ENCODE results near the gene CTNNB1. TPM values are rescaled to one million over a fixed set of nuclear protein-coding genes. Genes with fewer than 3 reads are reported as not detected.

Gene CTNNB1
- polyA plus RNA-seq, 2 of the 4 experiments (the other 2 are of a cell fraction) = 147 to 242 TPM

DNA sequence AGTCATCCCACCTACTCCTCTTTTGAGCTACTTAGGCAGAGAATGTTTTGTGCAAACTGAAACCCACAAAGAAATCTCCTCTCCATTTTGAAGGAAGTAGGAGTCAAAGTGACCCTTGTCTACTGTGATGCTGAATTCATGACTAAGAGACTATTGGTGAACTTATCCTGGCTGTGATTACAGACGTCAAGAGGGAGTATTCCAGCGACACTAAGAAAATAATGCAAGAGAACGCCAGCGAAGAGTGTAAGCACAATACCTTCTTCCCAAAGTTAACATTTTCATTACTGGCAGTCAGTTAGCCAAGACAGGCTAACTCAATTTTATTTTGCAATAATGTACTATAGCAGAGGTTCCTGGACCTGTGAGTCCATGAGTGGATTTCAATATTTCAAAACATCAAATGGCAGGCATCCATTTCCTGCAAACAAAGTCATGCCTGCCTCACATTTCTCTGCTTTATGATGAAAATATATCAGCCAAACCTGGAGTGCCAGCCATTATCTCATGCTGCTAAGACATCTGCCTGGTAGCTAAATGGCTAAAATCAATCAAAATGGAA is 59.0 kb downstream of the CTNNB1 start:
- peaks cover 13% of the 10 kb centered on the region for H3K4me1 ChIP-seq
- ATAC-seq = no peak
- no peak overlapping the region for H3K4me2 ChIP-seq
- DNase-seq (ENCODE audit: low read depth in 1 of 2, low spot score in 1 of 2) = no peak
- 90% methylated on average over 4 of the region's 4 CpGs for WGBS (ENCODE audit: missing lambda C conversion rate)
- CTCF ChIA-PET = no interaction called here
- no peak overlapping the region for H3K27ac ChIP-seq
- TF ChIP-seq FOSB (CRISPR knock-in tag; IDR thresholded peaks at IDR 0.05) (no peak), EHMT2 (IDR thresholded peaks at IDR 0.05; ENCODE audit: low read depth) (no peak), TP53 (CRISPR knock-in tag; IDR thresholded peaks at IDR 0.05) (no peak), CBX8 (IDR thresholded peaks at IDR 0.05) (no peak), TFCP2L1 (CRISPR knock-in tag; IDR thresholded peaks at IDR 0.05) (no peak), ESRRA (IDR thresholded peaks at IDR 0.05; ENCODE audit: borderline replicate concordance, low read length) (no peak), BHLHE40 (IDR thresholded peaks at IDR 0.05; ENCODE audit: low read depth, low read length) (no peak), SREBF2 (IDR thresholded peaks at IDR 0.05) (no peak)
- TF ChIP-seq, protein P1, sequence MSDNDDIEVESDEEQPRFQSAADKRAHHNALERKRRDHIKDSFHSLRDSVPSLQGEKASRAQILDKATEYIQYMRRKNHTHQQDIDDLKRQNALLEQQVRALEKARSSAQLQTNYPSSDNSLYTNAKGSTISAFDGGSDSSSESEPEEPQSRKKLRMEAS (IDR thresholded peaks at IDR 0.05) = no peak
- no peak overlapping the region for H3K4me3 ChIP-seq
- POLR2A ChIA-PET = no interaction called here
- FAIRE-seq = no peak
- no peaks in the 10 kb centered on the region for H3K9me3 ChIP-seq

DNA sequence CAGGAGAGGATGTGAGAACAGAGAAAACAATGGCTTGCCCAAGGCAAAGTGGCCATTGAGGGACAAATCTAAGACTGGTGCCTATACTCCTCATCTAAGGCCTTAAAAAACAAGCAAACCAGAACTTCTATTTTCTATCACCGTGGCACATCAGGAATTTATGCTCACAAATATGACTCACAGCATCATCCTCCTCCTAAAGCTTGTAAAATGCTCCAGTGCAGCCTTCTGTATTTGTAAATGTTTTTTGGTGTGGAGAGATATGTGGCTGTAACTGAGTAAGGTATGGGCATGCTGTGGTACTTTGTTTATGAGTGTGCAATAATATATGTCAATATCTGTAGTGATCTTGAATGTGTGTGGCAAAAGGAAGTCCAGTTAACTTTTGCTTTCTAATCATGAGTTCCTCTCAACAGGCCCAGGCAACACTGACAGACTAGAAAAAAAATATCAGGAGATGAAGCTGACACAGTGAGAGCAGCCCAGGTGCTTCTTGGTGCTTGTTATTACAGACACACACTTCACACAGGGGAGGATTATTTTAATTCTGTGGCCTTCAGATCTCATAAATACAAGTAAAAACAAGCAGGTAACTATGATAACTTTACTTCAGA is 60.3 kb downstream of the CTNNB1 start:
- WGBS (ENCODE audit: missing lambda C conversion rate) = 11% methylated on average over 1 of the region's 1 CpG
- H3K4me1 ChIP-seq = peaks cover 13% of the 10 kb centered on the region
- H3K4me2 ChIP-seq = peak overlapping the region; percentile 23; the same call in 2 of the 3 replicates
- no peaks in the 10 kb centered on the region for H3K9me3 ChIP-seq
- ChIA-PET POLR2A (no interaction called here), CTCF (no interaction called here)
- no peak overlapping the region for H3K4me3 ChIP-seq
- TF ChIP-seq MAZ (IDR thresholded peaks at IDR 0.05; ENCODE audit: borderline replicate concordance, low read depth, low read length) = no peak
- peak overlapping the region; percentile 45 to 46; a peak in 4 of 6 replicates for H3K27ac ChIP-seq
- FAIRE-seq (no peak), DNase-seq (ENCODE audit: low read depth in 1 of 2, low spot score in 1 of 2) (no peak), ATAC-seq (peak in 1 of 2 experiments; percentile 39; a peak in 1 of 6 replicates)

DNA sequence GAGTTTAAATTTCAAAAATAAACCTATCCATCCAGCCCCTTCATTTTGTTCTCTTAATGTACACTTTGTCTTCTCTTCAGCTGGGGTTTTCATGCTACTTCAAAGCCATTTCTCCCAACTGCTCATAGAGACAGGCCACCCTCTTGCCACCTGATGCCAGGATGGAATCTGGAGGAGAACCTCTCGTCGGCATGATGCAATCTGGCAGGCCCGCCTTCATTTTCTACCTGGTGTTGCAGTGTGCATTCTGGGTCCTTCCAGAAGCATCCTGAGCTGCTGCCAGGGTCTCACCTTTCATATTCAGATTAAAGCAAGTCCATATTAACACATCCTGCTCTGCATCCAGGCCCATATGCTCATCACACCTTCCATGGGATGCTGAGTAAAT is 60.8 kb downstream of the CTNNB1 start:
- no peak for DNase-seq (ENCODE audit: low read depth in 1 of 2, low spot score in 1 of 2)

More for the DNA sequence above, 60.8 kb downstream of the CTNNB1 start:
- POLR2A ChIA-PET = no interaction called here
- Histone ChIP-seq H3K4me3 (no peak overlapping the region), H3K4me1 (peaks cover 17% of the 10 kb centered on the region), H3K27ac (peak overlapping the region in 1 of 2 experiments; percentile 45; a peak in 3 of 6 replicates), H3K4me2 (no peak overlapping the region), H3K9me3 (no peaks in the 10 kb centered on the region)
- TF ChIP-seq HOXB13 (CRISPR knock-in tag; IDR thresholded peaks at IDR 0.05; ENCODE audit: low read depth) (no peak), FOXS1 (CRISPR knock-in tag; IDR thresholded peaks at IDR 0.05) (no peak), EHF (CRISPR knock-in tag; IDR thresholded peaks at IDR 0.05) (no peak), MAZ (IDR thresholded peaks at IDR 0.05; ENCODE audit: borderline replicate concordance, low read depth, low read length) (no peak), GATA3 (IDR thresholded peaks at IDR 0.05; ENCODE audit: borderline replicate concordance) (no peak), FOSB (CRISPR knock-in tag; IDR thresholded peaks at IDR 0.05) (no peak), HEYL (CRISPR knock-in tag; IDR thresholded peaks at IDR 0.05) (no peak), CBX8 (IDR thresholded peaks at IDR 0.05) (no peak), CBX2 (IDR thresholded peaks at IDR 0.05; ENCODE audit: borderline replicate concordance, low read depth) (no peak), FOSL2 (IDR thresholded peaks at IDR 0.05) (no peak), FOSL2 (CRISPR knock-in tag; IDR thresholded peaks at IDR 0.05) (no peak), POLR2AphosphoS2 (conservative IDR thresholded peaks at IDR 0.05; ENCODE audit: low read length) (no peak), JUN (IDR thresholded peaks at IDR 0.05) (no peak), SMC3 (IDR thresholded peaks at IDR 0.05) (no peak)
- TF ChIP-seq, protein P2, sequence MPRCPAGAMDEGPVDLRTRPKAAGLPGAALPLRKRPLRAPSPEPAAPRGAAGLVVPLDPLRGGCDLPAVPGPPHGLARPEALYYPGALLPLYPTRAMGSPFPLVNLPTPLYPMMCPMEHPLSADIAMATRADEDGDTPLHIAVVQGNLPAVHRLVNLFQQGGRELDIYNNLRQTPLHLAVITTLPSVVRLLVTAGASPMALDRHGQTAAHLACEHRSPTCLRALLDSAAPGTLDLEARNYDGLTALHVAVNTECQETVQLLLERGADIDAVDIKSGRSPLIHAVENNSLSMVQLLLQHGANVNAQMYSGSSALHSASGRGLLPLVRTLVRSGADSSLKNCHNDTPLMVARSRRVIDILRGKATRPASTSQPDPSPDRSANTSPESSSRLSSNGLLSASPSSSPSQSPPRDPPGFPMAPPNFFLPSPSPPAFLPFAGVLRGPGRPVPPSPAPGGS (IDR thresholded peaks at IDR 0.05) = no peak
- TF ChIP-seq, protein P3, sequence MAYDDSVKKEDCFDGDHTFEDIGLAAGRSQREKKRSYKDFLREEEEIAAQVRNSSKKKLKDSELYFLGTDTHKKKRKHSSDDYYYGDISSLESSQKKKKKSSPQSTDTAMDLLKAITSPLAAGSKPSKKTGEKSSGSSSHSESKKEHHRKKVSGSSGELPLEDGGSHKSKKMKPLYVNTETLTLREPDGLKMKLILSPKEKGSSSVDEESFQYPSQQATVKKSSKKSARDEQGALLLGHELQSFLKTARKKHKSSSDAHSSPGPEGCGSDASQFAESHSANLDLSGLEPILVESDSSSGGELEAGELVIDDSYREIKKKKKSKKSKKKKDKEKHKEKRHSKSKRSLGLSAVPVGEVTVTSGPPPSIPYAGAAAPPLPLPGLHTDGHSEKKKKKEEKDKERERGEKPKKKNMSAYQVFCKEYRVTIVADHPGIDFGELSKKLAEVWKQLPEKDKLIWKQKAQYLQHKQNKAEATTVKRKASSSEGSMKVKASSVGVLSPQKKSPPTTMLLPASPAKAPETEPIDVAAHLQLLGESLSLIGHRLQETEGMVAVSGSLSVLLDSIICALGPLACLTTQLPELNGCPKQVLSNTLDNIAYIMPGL (CRISPR knock-in tag; IDR thresholded peaks at IDR 0.05; ENCODE audit: borderline replicate concordance) = no peak
- TF ChIP-seq, protein P4, sequence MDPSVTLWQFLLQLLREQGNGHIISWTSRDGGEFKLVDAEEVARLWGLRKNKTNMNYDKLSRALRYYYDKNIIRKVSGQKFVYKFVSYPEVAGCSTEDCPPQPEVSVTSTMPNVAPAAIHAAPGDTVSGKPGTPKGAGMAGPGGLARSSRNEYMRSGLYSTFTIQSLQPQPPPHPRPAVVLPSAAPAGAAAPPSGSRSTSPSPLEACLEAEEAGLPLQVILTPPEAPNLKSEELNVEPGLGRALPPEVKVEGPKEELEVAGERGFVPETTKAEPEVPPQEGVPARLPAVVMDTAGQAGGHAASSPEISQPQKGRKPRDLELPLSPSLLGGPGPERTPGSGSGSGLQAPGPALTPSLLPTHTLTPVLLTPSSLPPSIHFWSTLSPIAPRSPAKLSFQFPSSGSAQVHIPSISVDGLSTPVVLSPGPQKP (IDR thresholded peaks at IDR 0.05; ENCODE audit: low read depth, low read length) = no peak
- TF ChIP-seq, protein P5, sequence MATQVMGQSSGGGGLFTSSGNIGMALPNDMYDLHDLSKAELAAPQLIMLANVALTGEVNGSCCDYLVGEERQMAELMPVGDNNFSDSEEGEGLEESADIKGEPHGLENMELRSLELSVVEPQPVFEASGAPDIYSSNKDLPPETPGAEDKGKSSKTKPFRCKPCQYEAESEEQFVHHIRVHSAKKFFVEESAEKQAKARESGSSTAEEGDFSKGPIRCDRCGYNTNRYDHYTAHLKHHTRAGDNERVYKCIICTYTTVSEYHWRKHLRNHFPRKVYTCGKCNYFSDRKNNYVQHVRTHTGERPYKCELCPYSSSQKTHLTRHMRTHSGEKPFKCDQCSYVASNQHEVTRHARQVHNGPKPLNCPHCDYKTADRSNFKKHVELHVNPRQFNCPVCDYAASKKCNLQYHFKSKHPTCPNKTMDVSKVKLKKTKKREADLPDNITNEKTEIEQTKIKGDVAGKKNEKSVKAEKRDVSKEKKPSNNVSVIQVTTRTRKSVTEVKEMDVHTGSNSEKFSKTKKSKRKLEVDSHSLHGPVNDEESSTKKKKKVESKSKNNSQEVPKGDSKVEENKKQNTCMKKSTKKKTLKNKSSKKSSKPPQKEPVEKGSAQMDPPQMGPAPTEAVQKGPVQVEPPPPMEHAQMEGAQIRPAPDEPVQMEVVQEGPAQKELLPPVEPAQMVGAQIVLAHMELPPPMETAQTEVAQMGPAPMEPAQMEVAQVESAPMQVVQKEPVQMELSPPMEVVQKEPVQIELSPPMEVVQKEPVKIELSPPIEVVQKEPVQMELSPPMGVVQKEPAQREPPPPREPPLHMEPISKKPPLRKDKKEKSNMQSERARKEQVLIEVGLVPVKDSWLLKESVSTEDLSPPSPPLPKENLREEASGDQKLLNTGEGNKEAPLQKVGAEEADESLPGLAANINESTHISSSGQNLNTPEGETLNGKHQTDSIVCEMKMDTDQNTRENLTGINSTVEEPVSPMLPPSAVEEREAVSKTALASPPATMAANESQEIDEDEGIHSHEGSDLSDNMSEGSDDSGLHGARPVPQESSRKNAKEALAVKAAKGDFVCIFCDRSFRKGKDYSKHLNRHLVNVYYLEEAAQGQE (IDR thresholded peaks at IDR 0.05) = no peak
- CTCF ChIA-PET = no interaction called here
- no peak for FAIRE-seq
- ATAC-seq = no peak
- 90% methylated on average over 3 of the region's 3 CpGs for WGBS (ENCODE audit: missing lambda C conversion rate)

Measured in A549 (cell line).